HEK293 (cell line): Measurements from ENCODE around the gene KLHL29.

ENCODE experiments used
- CTCF ChIA-PET: fragments of 350-600 bp; formaldehyde crosslinking; extraction: SDS; loops from one replicate; lab custom pipeline; 2021; ENCODE audit warnings: antibody characterized with exemption; lab: Yijun Ruan, JAX
- POLR2A ChIA-PET: fragments of 300-600 bp; formaldehyde crosslinking; extraction: SDS; loops from one replicate; lab custom pipeline; 2020; ENCODE audit warnings: antibody characterized with exemption, inconsistent platforms; lab: Yijun Ruan, JAX
- H3K27ac ChIP-seq: fragments of 200-500 bp; sonication (Bioruptor generic); 2 replicates; pipeline ENCODE4 v1.5.1; 2014; ENCODE audit warnings: low read depth, low read length, control low read depth, inconsistent platforms; ENCODE audit errors: extremely low read depth
- H3K36me3 ChIP-seq, 2 experiments: fragments of 200-500 bp in 1 of 2; sonication (Bioruptor generic) in 1 of 2; 1 replicate in 1 of 2; 2 replicates in 1 of 2; pipeline ENCODE4 v1.5.1; 2014 to 2017; ENCODE audit warnings: inconsistent platforms in 2 of 2, low read length in 2 of 2; ENCODE audit not compliant: control insufficient read depth in 2 of 2, insufficient read depth in 1 of 2
- H3K4me1 ChIP-seq: fragments of 200-500 bp; sonication (Bioruptor generic); 2 replicates; pipeline ENCODE4 v1.5.1; 2014; ENCODE audit warnings: mild to moderate bottlenecking, low read length, inconsistent platforms; ENCODE audit not compliant: control insufficient read depth, insufficient read depth
- H3K4me3 ChIP-seq: 2 replicates; pipeline ENCODE4 v1.5.1; 2011; ENCODE audit warnings: low read depth, mild to moderate bottlenecking, control low read depth, low read length, moderate library complexity
- H3K9me3 ChIP-seq: fragments of 200-500 bp; sonication (Bioruptor generic); 2 replicates; pipeline ENCODE4 v1.5.1; 2014; ENCODE audit warnings: low read depth, low read length, inconsistent platforms; ENCODE audit not compliant: control insufficient read depth, insufficient read depth
- KLF7 ChIP-seq: fragments of 450-650 bp; formaldehyde crosslinking; IDR thresholded peaks from 2 replicates; pipeline ENCODE4 v1.5.1; 2016; ENCODE audit warnings: missing biosample characterization, missing genetic modification characterization, borderline replicate concordance
- MYNN ChIP-seq: fragments of 450-650 bp; formaldehyde crosslinking; IDR thresholded peaks from 2 replicates; pipeline ENCODE4 v1.5.1; 2016; ENCODE audit warnings: missing biosample characterization, missing genetic modification characterization, borderline replicate concordance
- ZBTB7A ChIP-seq: fragments of 450-650 bp; formaldehyde crosslinking; IDR thresholded peaks from 2 replicates; pipeline ENCODE4 v1.5.1; 2016; ENCODE audit warnings: low read depth, missing biosample characterization, missing genetic modification characterization
- ZFP37 ChIP-seq: fragments of 450-650 bp; formaldehyde crosslinking; IDR thresholded peaks from 2 replicates; pipeline ENCODE4 v1.5.1; 2016; ENCODE audit warnings: missing biosample characterization, missing genetic modification characterization
- ZIC2 ChIP-seq: fragments of 450-650 bp; formaldehyde crosslinking; IDR thresholded peaks from 2 replicates; pipeline ENCODE4 v1.5.1; 2016; ENCODE audit warnings: missing biosample characterization, missing genetic modification characterization
- ZNF140 ChIP-seq: fragments of 450-650 bp; formaldehyde crosslinking; IDR thresholded peaks from 2 replicates; pipeline ENCODE4 v1.5.1; 2016; ENCODE audit warnings: missing biosample characterization, missing genetic modification characterization
- ZNF202 ChIP-seq: fragments of 450-650 bp; formaldehyde crosslinking; IDR thresholded peaks from 2 replicates; pipeline ENCODE4 v1.5.1; 2016; ENCODE audit warnings: missing biosample characterization, missing genetic modification characterization, borderline replicate concordance
- ZNF211 ChIP-seq: fragments of 450-650 bp; formaldehyde crosslinking; IDR thresholded peaks from 2 replicates; pipeline ENCODE4 v1.5.1; 2016; ENCODE audit warnings: low read depth, missing biosample characterization, missing genetic modification characterization
- ZNF366 ChIP-seq: fragments of 450-650 bp; formaldehyde crosslinking; conservative IDR thresholded peaks from 2 replicates; pipeline ENCODE4 v1.5.1; 2016; ENCODE audit warnings: missing biosample characterization, missing genetic modification characterization
- ZNF510 ChIP-seq: fragments of 450-650 bp; formaldehyde crosslinking; IDR thresholded peaks from 2 replicates; pipeline ENCODE4 v1.5.1; 2018; ENCODE audit warnings: mild to moderate bottlenecking, missing genetic modification characterization, missing biosample characterization; ENCODE audit not compliant: insufficient replicate concordance
- ZNF513 ChIP-seq: fragments of 450-650 bp; IDR thresholded peaks from 2 replicates; pipeline ENCODE4 v1.5.1; 2018; ENCODE audit warnings: missing biosample characterization, missing genetic modification characterization
- ZNF514 ChIP-seq: fragments of 450-650 bp; formaldehyde crosslinking; IDR thresholded peaks from 2 replicates; pipeline ENCODE4 v1.5.1; 2016; ENCODE audit warnings: missing biosample characterization, missing genetic modification characterization
- ZNF529 ChIP-seq: fragments of 450-650 bp; formaldehyde crosslinking; IDR thresholded peaks from 2 replicates; pipeline ENCODE4 v1.5.1; 2017; ENCODE audit warnings: missing genetic modification characterization, missing biosample characterization; ENCODE audit not compliant: insufficient replicate concordance
- ZNF548 ChIP-seq: fragments of 450-650 bp; formaldehyde crosslinking; IDR thresholded peaks from 2 replicates; pipeline ENCODE4 v1.5.1; 2016; ENCODE audit warnings: missing biosample characterization, missing genetic modification characterization
- ZNF580 ChIP-seq: fragments of 450-650 bp; formaldehyde crosslinking; IDR thresholded peaks from 2 replicates; pipeline ENCODE4 v1.5.1; 2016; ENCODE audit warnings: missing biosample characterization, missing genetic modification characterization
- ZNF677 ChIP-seq: fragments of 450-650 bp; IDR thresholded peaks from 2 replicates; pipeline ENCODE4 v1.5.0; 2018; ENCODE audit warnings: missing biosample characterization, mild to moderate bottlenecking, missing genetic modification characterization, moderate library complexity
- ZSCAN4 ChIP-seq: fragments of 450-650 bp; formaldehyde crosslinking; IDR thresholded peaks from 2 replicates; pipeline ENCODE4 v1.5.1; 2017; ENCODE audit warnings: missing biosample characterization, missing genetic modification characterization

The KLHL29 gene

GRCh38 chr2:23662941-23663920 lies 278.3 kb downstream of the KLHL29 start:
- Histone ChIP-seq H3K4me3 (no peak overlapping the region), H3K4me1 (no peaks in the 10 kb centered on the region), H3K36me3 (no peaks in the 10 kb centered on the region), H3K9me3 (no peaks in the 10 kb centered on the region), H3K27ac (no peak overlapping the region)
- ChIA-PET POLR2A (no interaction called here), CTCF (no interaction called here)
- no peak for TF ChIP-seq ZNF580 (tag by site-specific recombination)
- no peak for TF ChIP-seq ZNF548 (tag by site-specific recombination)
- TF ChIP-seq ZNF211 (tag by site-specific recombination), result no peak
- TF ChIP-seq ZNF510 (tag by site-specific recombination), result no peak
- no peak for TF ChIP-seq ZNF514 (tag by site-specific recombination)
- no peak for TF ChIP-seq ZNF677 (tag by site-specific recombination)
- TF ChIP-seq ZNF140, result no peak
- no peak for TF ChIP-seq ZBTB7A (tag by site-specific recombination)
- TF ChIP-seq ZIC2 (tag by site-specific recombination), result no peak

GRCh38 chr2:23664066-23664788 lies 279.2 kb downstream of the KLHL29 start:
- TF ChIP-seq ZNF529 (tag by site-specific recombination), result no peak
- no peak for TF ChIP-seq ZNF514 (tag by site-specific recombination)
- no peak for TF ChIP-seq ZNF513 (tag by site-specific recombination)
- no peak for TF ChIP-seq ZSCAN4
- TF ChIP-seq ZNF366 (tag by site-specific recombination), result no peak
- TF ChIP-seq ZNF202 (tag by site-specific recombination), result no peak
- no peak for TF ChIP-seq KLF7 (tag by site-specific recombination)
- no peak for TF ChIP-seq MYNN (tag by site-specific recombination)
- no peak for TF ChIP-seq ZFP37 (tag by site-specific recombination)
- ChIA-PET POLR2A (no interaction called here), CTCF (no interaction called here)
- H3K9me3 ChIP-seq, result no peaks in the 10 kb centered on the region
- no peaks in the 10 kb centered on the region for H3K4me1 ChIP-seq
- no peak overlapping the region for H3K4me3 ChIP-seq
- H3K27ac ChIP-seq, result no peak overlapping the region
- H3K36me3 ChIP-seq, result no peaks in the 10 kb centered on the region
